HEK293T (cell line): ENCODE measurements around the gene SENP3.

Experiments used
- CTCF ChIA-PET: fragments of 350-600 bp; formaldehyde crosslinking; extraction: SDS; loops from one replicate; lab custom pipeline; 2021; ENCODE audit warnings: antibody characterized with exemption, inconsistent platforms; lab: Yijun Ruan, JAX
- POLR2A ChIA-PET: fragments of 350-600 bp; formaldehyde crosslinking; extraction: SDS; loops from one replicate; lab custom pipeline; 2020; ENCODE audit warnings: antibody characterized with exemption, inconsistent platforms; lab: Yijun Ruan, JAX
- DNase-seq: peaks from one replicate; pipeline ENCODE4 v3.0.0; 2012; ENCODE audit warnings: mixed read lengths; ENCODE audit errors: extremely low spot score
- ARNT ChIP-seq: fragments of 450-650 bp; IDR thresholded peaks from 2 replicates; pipeline ENCODE4 v1.6.1; 2017; ENCODE audit warnings: mild to moderate bottlenecking
- BHLHE40 ChIP-seq: fragments of 450-650 bp; IDR thresholded peaks from 2 replicates; pipeline ENCODE4 v1.6.1; 2016; ENCODE audit warnings: mild to moderate bottlenecking, moderate library complexity, borderline replicate concordance
- CTBP1 ChIP-seq: fragments of 450-650 bp; IDR thresholded peaks from 2 replicates; pipeline ENCODE4 v1.6.1; 2016; ENCODE audit warnings: borderline replicate concordance
- ELF4 ChIP-seq: fragments of 450-650 bp; IDR thresholded peaks from 2 replicates; pipeline ENCODE4 v1.6.1; 2017; ENCODE audit warnings: antibody characterized with exemption
- FOXA1 ChIP-seq: fragments of 450-650 bp; IDR thresholded peaks from 2 replicates; pipeline ENCODE4 v1.6.1; 2016; ENCODE audit warnings: mild to moderate bottlenecking
- FOXK2 ChIP-seq: fragments of 450-650 bp; IDR thresholded peaks from 2 replicates; pipeline ENCODE4 v1.6.1; 2016; ENCODE audit warnings: mild to moderate bottlenecking
- FOXM1 ChIP-seq: fragments of 450-650 bp; IDR thresholded peaks from 2 replicates; pipeline ENCODE4 v1.6.1; 2017; ENCODE audit warnings: mild to moderate bottlenecking, borderline replicate concordance
- HDGF ChIP-seq: fragments of 450-650 bp; IDR thresholded peaks from 2 replicates; pipeline ENCODE4 v1.6.1; 2017; ENCODE audit warnings: antibody characterized with exemption, borderline replicate concordance
- L3MBTL2 ChIP-seq: fragments of 450-650 bp; conservative IDR thresholded peaks from 2 replicates; pipeline ENCODE4 v1.6.1; 2016; ENCODE audit warnings: mild to moderate bottlenecking
- LEF1 ChIP-seq: fragments of 450-650 bp; IDR thresholded peaks from 2 replicates; pipeline ENCODE4 v1.6.1; 2017; ENCODE audit warnings: mild to moderate bottlenecking, borderline replicate concordance
- NFRKB ChIP-seq: fragments of 450-650 bp; IDR thresholded peaks from 2 replicates; pipeline ENCODE4 v1.6.1; 2016; ENCODE audit warnings: mild to moderate bottlenecking, moderate library complexity
- PKNOX1 ChIP-seq: fragments of 450-650 bp; IDR thresholded peaks from 2 replicates; pipeline ENCODE4 v1.6.1; 2016
- SP1 ChIP-seq: fragments of 450-650 bp; IDR thresholded peaks from 2 replicates; pipeline ENCODE4 v1.6.1; 2017
- SUZ12 ChIP-seq: fragments of 450-650 bp; IDR thresholded peaks from 2 replicates; pipeline ENCODE4 v1.6.1; 2016; ENCODE audit warnings: mild to moderate bottlenecking
- TARDBP ChIP-seq: fragments of 450-650 bp; IDR thresholded peaks from 2 replicates; pipeline ENCODE4 v1.6.1; 2016
- ZNF384 ChIP-seq: fragments of 450-650 bp; IDR thresholded peaks from 2 replicates; pipeline ENCODE4 v1.6.1; 2016

Gene SENP3

GRCh38 chr17:7573324-7574080, 11.8 kb downstream of the SENP3 start:
- CTCF ChIA-PET: no interaction called here
- peak; percentile 72 for DNase-seq

GRCh38 chr17:7574176-7574953, 12.6 kb downstream of the SENP3 start:
- TF ChIP-seq FOXA1 (no peak), FOXK2 (no peak), TARDBP (no peak), CTBP1 (no peak), SUZ12 (no peak), ARNT (no peak), FOXM1 (no peak), NFRKB (no peak)
- POLR2A ChIA-PET: interaction anchor here (0.6 to 6.3 kb wide), 10 partner anchors 10 to 134 kb away, joined by 3 to 40 read pairs (median 4); partner anchors contain the start of genes MPDU1, SAT2, SENP3 and TNFSF12
- CTCF ChIA-PET: no interaction called here
- no peak for DNase-seq

More at GRCh38 chr17:7573324-7574080, 11.8 kb downstream of the SENP3 start:
- POLR2A ChIA-PET: interaction anchor here (0.6 to 6.3 kb wide), 10 partner anchors 11 to 133 kb away, joined by 3 to 40 read pairs (median 4); partner anchors contain the start of genes MPDU1, SAT2, SENP3 and TNFSF12
- TF ChIP-seq ELF4: 0 out of 2 replicates have a peak, but pooled peaks have one; percentile 14
- no peak for TF ChIP-seq HDGF
- TF ChIP-seq L3MBTL2: peak; percentile 33
- TF ChIP-seq FOXM1: peak; percentile 15; the same call in 1 of the 2 replicates

GRCh38 chr17:7575481-7575883, 13.8 kb downstream of the SENP3 start:
- DNase-seq: no peak
- CTCF ChIA-PET: no interaction called here
- POLR2A ChIA-PET: interaction anchor here (0.7 to 6.3 kb wide), 3 partner anchors 9 to 15 kb away, joined by 3 to 40 read pairs (median 3); partner anchors contain the start of genes MPDU1 and SENP3
- TF ChIP-seq FOXA1 (no peak), PKNOX1 (no peak), ARNT (no peak), L3MBTL2 (no peak), NFRKB (no peak), ZNF384 (no peak), LEF1 (no peak), FOXM1 (no peak), FOXK2 (no peak)

GRCh38 chr17:7575959-7576358, 14.2 kb downstream of the SENP3 start:
- DNase-seq: no peak
- CTCF ChIA-PET: no interaction called here
- POLR2A ChIA-PET: interaction anchor here (0.7 to 6.3 kb wide), 3 partner anchors 9 to 15 kb away, joined by 3 to 40 read pairs (median 3); partner anchors contain the start of genes MPDU1 and SENP3
- TF ChIP-seq NFRKB (no peak), ZNF384 (no peak), L3MBTL2 (no peak; the same call in 1 of the 2 replicates), BHLHE40 (no peak), ARNT (no peak), TARDBP (no peak), FOXK2 (no peak), FOXM1 (no peak)

- ChIA-PET CTCF (no interaction called here), POLR2A (interaction anchor here (0.7 to 6.3 kb wide), 3 partner anchors 8 to 14 kb away, joined by 3 to 40 read pairs (median 3); partner anchors contain the start of genes MPDU1, SENP3 and SOX15)
- no peak for DNase-seq
- TF ChIP-seq ARNT (no peak), SUZ12 (no peak), BHLHE40 (no peak), FOXA1 (no peak), FOXK2 (no peak), ELF4 (no peak)
Measured at GRCh38 chr17:7576432-7576937, 14.8 kb downstream of the SENP3 start.

GRCh38 chr17:7577327-7578199, 15.8 kb downstream of the SENP3 start:
- ChIA-PET POLR2A (no interaction called here), CTCF (interaction anchor here (0.6 kb wide), 1 partner anchor 228 kb away, joined by 3 read pairs; no protein-coding TSS in a partner anchor)
- TF ChIP-seq SP1 (no peak), PKNOX1 (no peak), SUZ12 (no peak), BHLHE40 (no peak), FOXM1 (no peak), FOXA1 (no peak), ELF4 (no peak), L3MBTL2 (no peak), LEF1 (no peak), CTBP1 (no peak), FOXK2 (no peak), TARDBP (no peak), NFRKB (no peak), ARNT (no peak), ZNF384 (no peak), HDGF (no peak)
- DNase-seq: no peak
